Mesenchymal stem cell (in vitro differentiated cells and primary cell): ENCODE results near the gene GFI1B. TPM values are rescaled to one million over a fixed set of nuclear protein-coding genes. Genes with fewer than 3 reads are reported as not detected.
A peak's percentile ranks its signal among the peaks of the same experiment; 100 is the strongest.

Source experiments
- DNase-seq: peaks from one replicate; pipeline ENCODE4 v3.0.0-alpha.2; 2013
- H2AFZ ChIP-seq: one replicate; pipeline ENCODE4 v1.6.1; 2013; ENCODE audit warnings: low read depth, mild to moderate bottlenecking, control low read depth, inconsistent platforms, low read length, moderate library complexity
- H2AK5ac ChIP-seq: 2 replicates; pipeline ENCODE4 v1.6.1; 2013; ENCODE audit warnings: low read length, moderate library complexity, mild to moderate bottlenecking, inconsistent platforms; ENCODE audit not compliant: severe bottlenecking
- H2BK120ac ChIP-seq: one replicate; pipeline ENCODE4 v1.6.1; 2013; ENCODE audit warnings: low read depth, mild to moderate bottlenecking, inconsistent platforms, low read length, moderate library complexity
- H2BK12ac ChIP-seq, 2 experiments: one replicate each; pipeline ENCODE4 v1.6.1; 2013; ENCODE audit warnings: inconsistent platforms in 2 of 2, low read length in 2 of 2, mild to moderate bottlenecking in 2 of 2, moderate library complexity in 2 of 2, control low read depth in 1 of 2
- H2BK15ac ChIP-seq: one replicate; pipeline ENCODE4 v1.6.1; 2013; ENCODE audit warnings: mild to moderate bottlenecking, low read depth, inconsistent platforms; ENCODE audit not compliant: poor library complexity, severe bottlenecking
- H2BK5ac ChIP-seq: 2 replicates; pipeline ENCODE4 v1.6.1; 2013; ENCODE audit warnings: low read depth, mild to moderate bottlenecking, low read length, control low read depth, inconsistent platforms; ENCODE audit not compliant: poor library complexity, severe bottlenecking
- H3K14ac ChIP-seq, 2 experiments: one replicate each; pipeline ENCODE4 v1.6.1; 2013; ENCODE audit warnings: inconsistent platforms in 2 of 2, low read length in 2 of 2, control low read depth in 1 of 2, mild to moderate bottlenecking in 1 of 2, moderate library complexity in 1 of 2
- H3K18ac ChIP-seq, 2 experiments: one replicate each; pipeline ENCODE4 v1.6.1; 2013; ENCODE audit warnings: inconsistent platforms in 2 of 2, low read length in 2 of 2, control low read depth in 1 of 2, low read depth in 1 of 2, mild to moderate bottlenecking in 1 of 2
- H3K23ac ChIP-seq, 2 experiments: one replicate each; pipeline ENCODE4 v1.6.1; 2013; ENCODE audit warnings: inconsistent platforms in 2 of 2, low read length in 2 of 2, mild to moderate bottlenecking in 2 of 2, moderate library complexity in 2 of 2, control low read depth in 1 of 2
- H3K27ac ChIP-seq: 2 replicates; pipeline ENCODE4 v1.5.1; 2013; ENCODE audit warnings: mild to moderate bottlenecking, moderate library complexity, low read length, control low read depth, inconsistent platforms; ENCODE audit not compliant: poor library complexity, severe bottlenecking
- H3K27me3 ChIP-seq, 2 experiments: 2 replicates each; pipeline versions ENCODE4 v1.6.1 to v1.7.0; 2013; ENCODE audit warnings: low read length in 2 of 2, mild to moderate bottlenecking in 2 of 2, moderate library complexity in 2 of 2, control low read depth in 1 of 2, inconsistent platforms in 1 of 2; ENCODE audit not compliant: control insufficient read depth in 1 of 2, insufficient read depth in 1 of 2
- H3K36me3 ChIP-seq, 2 experiments: 2 replicates each; pipeline versions ENCODE4 v1.6.1 to v1.7.0; 2013; ENCODE audit warnings: low read length in 2 of 2, control low read depth in 1 of 2, inconsistent platforms in 1 of 2, low read depth in 1 of 2, mild to moderate bottlenecking in 1 of 2; ENCODE audit not compliant: insufficient read depth in 2 of 2, control insufficient read depth in 1 of 2
- H3K4ac ChIP-seq, 2 experiments: one replicate each; pipeline ENCODE4 v1.6.1; 2013; ENCODE audit warnings: inconsistent platforms in 2 of 2, low read length in 2 of 2, mild to moderate bottlenecking in 2 of 2, moderate library complexity in 2 of 2, control low read depth in 1 of 2, low read depth in 1 of 2
- H3K4me1 ChIP-seq: 2 replicates; pipeline ENCODE4 v1.6.1; 2013; ENCODE audit warnings: low read depth, low read length, control low read depth; ENCODE audit not compliant: control insufficient read depth, insufficient read depth
- H3K4me2 ChIP-seq: 2 replicates; pipeline ENCODE4 v1.6.1; 2013; ENCODE audit warnings: low read length, mild to moderate bottlenecking, inconsistent platforms; ENCODE audit not compliant: poor library complexity, severe bottlenecking
- H3K4me3 ChIP-seq, 2 experiments: 2 replicates each; pipeline versions ENCODE4 v1.5.1 to v1.7.0; 2013; ENCODE audit warnings: low read length in 2 of 2, mild to moderate bottlenecking in 2 of 2, control low read depth in 1 of 2, low read depth in 1 of 2; ENCODE audit not compliant: insufficient read depth in 1 of 2
- H3K79me1 ChIP-seq: replicated peaks from 2 replicates; pipeline ENCODE4 v1.6.1; 2013; ENCODE audit warnings: mild to moderate bottlenecking, control low read depth, low read length, inconsistent platforms; ENCODE audit not compliant: poor library complexity, severe bottlenecking
- H3K9ac ChIP-seq: 2 replicates; pipeline ENCODE4 v1.7.0; 2013; ENCODE audit warnings: mild to moderate bottlenecking, low read length, moderate library complexity
- H3K9me3 ChIP-seq: 2 replicates; pipeline ENCODE4 v1.7.0; 2013; ENCODE audit warnings: mild to moderate bottlenecking, low read length; ENCODE audit not compliant: control insufficient read depth
- H4K8ac ChIP-seq: one replicate; pipeline ENCODE4 v1.6.1; 2013; ENCODE audit warnings: inconsistent platforms, mild to moderate bottlenecking, low read length, moderate library complexity
- H4K91ac ChIP-seq: one replicate; pipeline ENCODE4 v1.6.1; 2013; ENCODE audit warnings: mild to moderate bottlenecking, low read length, inconsistent platforms
- WGBS: methylation state at CpG from one replicate; pipeline ENCODE4 v1.1.7; 2013; ENCODE audit warnings: mixed read lengths; 5-methylcytosine and 5-hydroxymethylcytosine counted together
- polyA plus RNA-seq, 2 experiments: library from polyadenylated mRNA; stranded (reverse); fragments of 200-250 nt; gene quantifications; one replicate each; pipeline ENCODE4 v1.2.3, GENCODE V29; 2013

GFI1B gene
- not detected for polyA plus RNA-seq (2013, experiment 1 of 2)
- polyA plus RNA-seq (2013, experiment 2 of 2): 0.10 TPM

DNA sequence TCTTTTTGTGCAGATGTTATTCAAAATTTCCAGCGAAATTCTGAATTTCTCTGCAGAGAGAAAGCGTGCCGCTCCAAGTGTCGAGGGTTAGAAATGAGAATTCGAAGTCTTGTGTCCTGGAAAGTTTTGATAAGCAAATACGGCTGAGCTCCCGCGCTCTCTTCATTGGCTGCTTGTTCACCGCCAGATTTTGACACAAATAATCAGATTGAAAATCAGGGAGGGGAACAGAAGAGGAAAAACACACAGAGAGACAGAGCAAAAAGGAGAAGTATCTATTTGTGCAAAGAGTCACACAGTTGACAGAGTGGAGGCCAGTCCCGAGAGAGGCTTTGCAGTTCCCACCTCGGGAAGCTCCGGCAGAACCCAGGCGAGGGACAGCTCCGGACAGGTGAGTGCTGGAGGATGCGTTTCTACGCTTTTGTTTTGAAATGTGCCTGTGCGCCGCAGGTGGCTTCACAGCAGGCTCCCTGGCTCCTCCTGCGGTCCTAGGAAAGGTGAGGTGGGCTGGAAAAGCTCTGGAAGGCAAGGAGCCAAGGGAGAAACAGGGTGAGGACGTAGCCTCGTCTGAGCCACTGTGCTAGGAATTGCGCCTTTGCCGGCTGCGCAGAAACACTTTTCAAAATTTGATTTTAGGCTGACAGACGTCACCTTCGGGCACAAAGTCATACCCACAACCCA, at the start of gene GFI1B:
TSS of gene GFI1B (plus strand) at position 244 of the 681 bp plus-strand sequence. CDS start 7,985 bp downstream, outside the sequence.
- H2BK15ac ChIP-seq: peak within 1 kb of the TSS; percentile 33
- no peak within 1 kb of the TSS for H3K18ac ChIP-seq
- H3K79me1 ChIP-seq: no peaks in the 10 kb centered on the region
- H2BK120ac ChIP-seq: no peak within 1 kb of the TSS
- H3K23ac ChIP-seq: peak within 1 kb of the TSS in 1 of 2 experiments; percentile 17
- H2AFZ ChIP-seq: no peak within 1 kb of the TSS
- no peak within 1 kb of the TSS for H3K4me3 ChIP-seq
- 43% methylated on average over 26 of the region's 26 CpGs for WGBS
- H2BK5ac ChIP-seq: no peak within 1 kb of the TSS
- H3K9me3 ChIP-seq: no peaks in the 10 kb centered on the region
- H3K4ac ChIP-seq: no peak within 1 kb of the TSS
- no peak within 1 kb of the TSS for H3K27ac ChIP-seq
- no peak within 1 kb of the TSS for H3K14ac ChIP-seq
- H3K9ac ChIP-seq: no peak within 1 kb of the TSS
- no peak within 1 kb of the TSS for H2BK12ac ChIP-seq
- H4K91ac ChIP-seq: no peak within 1 kb of the TSS
- H3K36me3 ChIP-seq: no peaks in the 10 kb centered on the region
- DNase-seq: no peak
- H3K27me3 ChIP-seq: peaks cover 71 to 78% of the 10 kb centered on the region in 2 experiments
- no peak within 1 kb of the TSS for H2AK5ac ChIP-seq
- peaks cover 4% of the 10 kb centered on the region for H3K4me1 ChIP-seq
- H3K4me2 ChIP-seq: peak within 1 kb of the TSS; percentile 7
- H4K8ac ChIP-seq: no peak within 1 kb of the TSS

DNA sequence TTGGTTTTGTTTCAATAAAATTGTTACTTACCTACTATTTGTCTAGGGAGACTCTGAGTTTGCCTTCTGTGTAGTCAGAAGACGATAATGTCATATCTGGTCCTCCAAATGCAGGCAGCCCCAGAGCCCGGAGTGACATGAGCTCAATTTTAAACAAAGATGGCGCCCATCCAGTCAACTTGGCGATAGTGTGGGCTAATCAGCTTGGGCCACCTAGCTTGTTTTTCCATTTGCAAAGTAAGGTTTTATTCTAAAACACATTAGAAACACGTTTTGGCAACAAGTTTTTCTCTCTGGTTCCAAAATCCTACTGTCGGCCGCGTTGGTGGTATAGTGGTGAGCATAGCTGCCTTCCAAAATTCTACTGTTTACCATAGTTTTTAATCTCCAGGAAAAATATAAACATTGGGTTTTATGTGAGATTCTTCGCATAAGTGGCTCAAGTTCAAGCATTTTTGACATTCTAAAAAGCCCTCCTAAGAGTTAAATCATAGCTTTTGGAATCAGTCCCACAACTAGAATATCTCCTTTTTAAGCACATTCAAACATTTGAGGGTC, 47.2 kb upstream of the GFI1B start:
- DNase-seq: no peak

GRCh38 chr9:132935026-132935425, 43.5 kb upstream of the GFI1B start:
- Histone ChIP-seq H2BK120ac (no peak overlapping the region), H4K8ac (no peak overlapping the region), H3K9me3 (no peaks in the 10 kb centered on the region), H3K79me1 (peaks cover 37% of the 10 kb centered on the region), H3K4me3 (no peak overlapping the region), H3K18ac (no peak overlapping the region), H3K27ac (no peak overlapping the region), H2AK5ac (no peak overlapping the region), H3K14ac (no peak overlapping the region), H3K27me3 (no peaks in the 10 kb centered on the region), H2AFZ (no peak overlapping the region), H4K91ac (no peak overlapping the region), H2BK12ac (no peak overlapping the region), H3K4me1 (no peaks in the 10 kb centered on the region), H2BK15ac (no peak overlapping the region), H3K36me3 (peaks cover 9 to 38% of the 10 kb centered on the region in 2 experiments), H3K9ac (no peak overlapping the region), H3K4me2 (no peak overlapping the region), H2BK5ac (no peak overlapping the region), H3K4ac (no peak overlapping the region), H3K23ac (no peak overlapping the region)
- WGBS: 96% methylated on average over 5 of the region's 6 CpGs
- DNase-seq: no peak

More for the DNA sequence above, 47.2 kb upstream of the GFI1B start:
- no peak overlapping the region for H4K8ac ChIP-seq
- H2BK5ac ChIP-seq: no peak overlapping the region
- no peaks in the 10 kb centered on the region for H3K4me1 ChIP-seq
- H3K23ac ChIP-seq: no peak overlapping the region
- H3K4me2 ChIP-seq: no peak overlapping the region
- H3K18ac ChIP-seq: no peak overlapping the region
- H2AK5ac ChIP-seq: no peak overlapping the region
- no peak overlapping the region for H2AFZ ChIP-seq
- peaks cover 13 to 74% of the 10 kb centered on the region in 2 experiments for H3K36me3 ChIP-seq
- no peaks in the 10 kb centered on the region for H3K27me3 ChIP-seq
- H3K9ac ChIP-seq: no peak overlapping the region
- H3K27ac ChIP-seq: no peak overlapping the region
- H4K91ac ChIP-seq: no peak overlapping the region
- H3K9me3 ChIP-seq: no peaks in the 10 kb centered on the region
- H3K4ac ChIP-seq: no peak overlapping the region
- no peak overlapping the region for H2BK15ac ChIP-seq
- H3K14ac ChIP-seq: no peak overlapping the region
- H2BK12ac ChIP-seq: no peak overlapping the region
- H3K79me1 ChIP-seq: peaks cover 32% of the 10 kb centered on the region
- H2BK120ac ChIP-seq: no peak overlapping the region
- H3K4me3 ChIP-seq: no peak overlapping the region
- 99% methylated on average over 4 of the region's 9 CpGs for WGBS

- H3K27me3 ChIP-seq: no peaks in the 10 kb centered on the region
- no peak overlapping the region for H2BK12ac ChIP-seq
- no peak overlapping the region for H2BK120ac ChIP-seq
- H3K9me3 ChIP-seq: no peaks in the 10 kb centered on the region
- H3K4ac ChIP-seq: no peak overlapping the region
- H4K8ac ChIP-seq: no peak overlapping the region
- no peak overlapping the region for H2BK15ac ChIP-seq
- H3K4me2 ChIP-seq: no peak overlapping the region
- no peak overlapping the region for H2BK5ac ChIP-seq
- no peak overlapping the region for H2AK5ac ChIP-seq
- DNase-seq: peak; percentile 50
- no peak overlapping the region for H3K9ac ChIP-seq
- H4K91ac ChIP-seq: no peak overlapping the region
- no peak overlapping the region for H2AFZ ChIP-seq
- no peak overlapping the region for H3K4me3 ChIP-seq
- no peak overlapping the region for H3K27ac ChIP-seq
- H3K4me1 ChIP-seq: no peaks in the 10 kb centered on the region
- H3K18ac ChIP-seq: no peak overlapping the region
- peaks cover 6 to 18% of the 10 kb centered on the region in 2 experiments for H3K36me3 ChIP-seq
- no peak overlapping the region for H3K23ac ChIP-seq
- peaks cover 38% of the 10 kb centered on the region for H3K79me1 ChIP-seq
- no peak overlapping the region for H3K14ac ChIP-seq
- 49% methylated on average over 4 of the region's 7 CpGs for WGBS
Measured at GRCh38 chr9:132937463-132937901, 41.0 kb upstream of the GFI1B start.
